Amygdala (tissue), 56 donors: ENCODE results near the gene FUT6.
A peak's percentile ranks its signal among the peaks of the same experiment; 100 is the strongest.
"Not testable (repeated sequence)": the region's sequence is repeated elsewhere in the genome, so short reads cannot be mapped to it uniquely, and the experiment has no call there.

Experiments
- DNase-seq, 56 donors: peaks; one replicate each; lab custom pipeline; 2025; lab: John Stamatoyannopoulos, UW

Gene FUT6

DNA sequence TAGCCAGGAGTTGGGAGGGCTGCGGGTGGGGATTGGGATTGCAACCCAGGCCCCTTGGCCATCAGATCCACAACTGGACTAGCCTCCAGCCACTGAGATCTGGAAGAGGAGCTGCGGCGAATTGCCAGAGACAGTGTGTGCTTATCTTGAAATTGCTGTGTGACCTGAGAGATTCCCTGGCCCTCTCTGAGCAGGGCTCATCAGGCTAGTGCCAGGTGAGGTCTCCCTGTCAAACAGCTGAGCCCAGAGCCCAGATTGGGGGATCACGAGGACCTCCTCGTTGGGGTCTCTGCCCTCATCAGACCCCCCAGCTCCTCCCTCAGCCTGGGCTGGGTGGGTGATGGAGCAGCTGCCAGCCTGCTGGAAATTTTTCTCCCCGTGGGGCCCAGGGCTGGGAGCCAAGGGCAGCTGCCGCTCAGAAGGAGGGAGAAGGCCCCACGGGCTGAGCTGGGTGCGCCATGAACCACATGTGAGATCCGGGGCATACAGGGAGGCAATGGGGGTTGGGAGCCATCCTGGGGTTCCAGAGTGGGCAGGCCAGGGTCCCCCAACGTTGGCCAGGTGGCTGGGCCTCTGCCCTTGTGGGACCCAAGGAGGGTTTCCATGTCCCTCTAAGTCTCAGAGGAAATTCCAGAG lies 23.6 kb upstream of the FUT6 start:
- no peak for DNase-seq

DNA sequence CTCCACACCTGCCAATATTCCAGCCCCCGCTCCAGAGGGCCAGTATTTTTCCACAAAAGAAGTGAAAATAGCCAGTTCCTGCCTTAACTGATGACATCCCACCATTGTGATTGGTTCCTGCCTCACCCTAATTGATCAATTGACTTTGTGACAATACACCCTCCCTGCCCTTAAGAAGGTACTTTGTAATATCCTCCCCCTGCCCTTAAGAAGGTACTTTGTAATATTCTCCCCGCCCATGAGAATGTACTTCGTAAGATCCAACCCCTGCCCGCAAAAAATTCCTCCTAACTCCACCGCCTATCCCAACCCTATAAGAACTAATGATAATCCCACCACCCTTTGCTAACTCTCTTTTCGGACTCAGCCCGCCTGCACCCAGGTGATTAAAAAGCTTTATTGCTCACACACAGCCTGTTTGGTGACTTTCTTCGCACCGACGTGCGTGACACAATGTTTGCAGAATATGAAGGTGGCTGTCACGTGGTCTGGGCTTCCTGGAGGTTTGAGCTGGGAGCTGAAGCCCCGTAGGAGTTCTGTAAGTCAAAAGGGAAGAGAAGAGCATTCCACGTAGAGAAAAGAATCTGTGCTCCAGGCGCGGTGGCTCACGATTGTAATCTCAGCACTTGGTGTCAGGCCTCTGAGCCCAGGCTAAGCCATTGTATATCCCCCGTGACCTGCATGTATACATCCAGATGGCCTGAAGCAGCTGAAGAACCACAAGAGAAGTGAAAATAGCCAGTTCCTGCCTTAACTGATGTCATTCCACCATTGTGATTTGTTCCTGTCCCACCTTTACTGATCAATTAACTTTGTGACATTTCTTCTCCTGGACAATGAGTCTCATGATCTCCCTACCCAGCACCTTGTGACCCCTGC lies 17.9 kb upstream of the FUT6 start:
- no peak for DNase-seq

DNA sequence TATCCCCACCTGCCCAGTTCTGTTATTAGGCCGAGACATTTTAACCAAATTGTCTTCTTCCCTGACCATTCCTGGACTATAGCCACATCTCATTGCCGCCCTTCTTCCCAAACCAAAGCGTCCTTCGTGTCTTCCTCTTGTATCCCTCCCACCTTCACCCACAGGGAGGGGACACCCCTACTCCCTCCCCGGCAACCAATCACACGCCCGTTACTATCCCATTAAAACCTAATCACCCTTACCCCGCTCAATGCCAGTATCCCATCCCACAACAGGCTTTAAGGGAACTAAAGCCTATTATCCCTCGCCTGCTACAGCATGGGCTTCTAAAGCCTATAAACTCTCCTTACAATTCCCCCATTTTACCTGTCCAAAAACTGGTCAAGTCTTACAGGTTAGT lies 15.6 kb upstream of the FUT6 start:
- DNase-seq = not testable (repeated sequence)

DNA sequence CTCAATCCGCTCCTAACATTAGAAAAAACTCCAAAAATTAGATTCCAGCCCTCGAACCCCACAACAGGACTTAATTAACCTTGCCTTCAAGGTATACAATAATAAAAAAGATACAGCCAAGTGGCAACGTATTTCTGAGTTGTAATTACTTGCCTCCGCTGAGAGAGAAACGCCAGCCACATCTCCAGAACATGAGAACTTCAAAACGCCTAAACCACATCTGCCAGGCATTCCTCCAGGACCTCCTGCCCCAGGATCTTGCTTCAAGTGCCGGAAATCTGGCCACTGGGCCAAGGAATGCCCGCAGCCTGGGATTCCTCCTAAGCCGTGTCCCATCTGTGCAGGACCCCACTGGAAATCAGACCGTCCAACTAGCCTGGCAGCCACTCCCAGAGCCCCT lies 14.6 kb upstream of the FUT6 start:
- not testable (repeated sequence) for DNase-seq

DNA sequence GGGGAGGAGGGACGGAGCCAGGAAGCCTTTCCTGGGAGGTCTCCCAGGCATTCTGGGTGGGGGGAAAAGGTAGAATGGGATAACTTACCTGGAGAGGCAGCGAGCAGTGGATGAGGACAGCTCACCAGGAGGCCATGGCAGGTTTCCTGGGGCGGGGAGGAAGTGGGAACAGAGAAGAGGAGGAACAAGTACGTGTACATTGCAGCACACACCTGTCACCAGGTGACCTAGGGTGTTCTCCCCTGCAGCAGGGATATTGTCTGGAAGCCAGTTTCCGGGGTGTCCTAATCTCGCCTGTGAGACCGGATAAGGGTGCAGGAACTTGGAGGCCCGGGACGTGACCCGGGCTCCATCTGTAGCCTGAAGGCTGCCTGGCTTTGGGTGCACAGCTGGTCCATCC lies 11.8 kb upstream of the FUT6 start, which contains the start of gene FUT3:
Gene FUT3 (minus strand): TSS at position 148 of the 400 bp plus-strand sequence.
- DNase-seq = no peak

DNA sequence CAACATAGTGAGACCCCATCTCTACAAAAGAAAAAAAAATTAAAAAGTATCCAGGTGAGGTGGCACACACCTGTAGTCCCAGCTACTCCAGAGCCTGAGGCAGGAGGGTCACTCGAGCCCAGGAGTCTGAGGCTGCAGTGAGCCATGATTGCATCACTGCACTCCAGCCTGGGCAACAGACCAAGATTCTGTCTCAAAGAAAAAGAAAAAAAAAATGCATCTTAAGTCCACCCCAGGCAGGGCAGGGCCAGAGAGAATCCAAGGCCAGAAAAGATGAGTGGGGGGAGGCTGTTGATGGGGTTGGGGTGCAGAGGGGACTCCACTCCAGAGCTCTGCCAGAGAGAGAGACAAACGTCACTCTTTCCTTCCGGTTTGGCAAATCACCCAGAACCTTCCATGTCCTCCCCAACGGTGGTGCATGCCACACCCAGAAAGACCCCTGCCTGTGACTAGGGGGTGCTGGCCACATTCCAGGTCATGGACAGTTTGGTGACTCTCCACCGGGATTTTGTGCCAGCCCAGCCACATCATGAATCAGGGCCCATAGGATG lies 11.3 kb upstream of the FUT6 start:
- peak in 2 of 56 donors; percentile 0 to 21 for DNase-seq

DNA sequence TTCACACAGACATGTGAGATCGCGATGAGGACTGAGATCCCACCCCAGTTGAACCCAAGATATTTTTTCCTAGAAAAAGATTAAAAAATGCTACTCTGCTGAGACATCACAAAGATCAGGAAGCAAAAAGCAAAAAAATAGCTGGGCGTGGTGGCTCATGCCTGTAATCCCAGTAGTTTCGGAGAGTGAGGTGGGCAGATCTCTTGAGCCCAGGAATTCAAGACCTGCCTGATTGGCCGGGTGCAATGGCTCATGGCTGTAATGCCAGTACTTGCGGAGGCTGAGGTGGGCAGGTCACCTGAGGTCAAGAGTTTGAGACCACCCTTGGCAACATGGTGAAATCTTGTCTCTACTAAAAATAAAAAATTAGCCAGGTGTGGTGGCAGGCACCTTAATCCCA lies 10.7 kb upstream of the FUT6 start:
- no peak for DNase-seq

DNA sequence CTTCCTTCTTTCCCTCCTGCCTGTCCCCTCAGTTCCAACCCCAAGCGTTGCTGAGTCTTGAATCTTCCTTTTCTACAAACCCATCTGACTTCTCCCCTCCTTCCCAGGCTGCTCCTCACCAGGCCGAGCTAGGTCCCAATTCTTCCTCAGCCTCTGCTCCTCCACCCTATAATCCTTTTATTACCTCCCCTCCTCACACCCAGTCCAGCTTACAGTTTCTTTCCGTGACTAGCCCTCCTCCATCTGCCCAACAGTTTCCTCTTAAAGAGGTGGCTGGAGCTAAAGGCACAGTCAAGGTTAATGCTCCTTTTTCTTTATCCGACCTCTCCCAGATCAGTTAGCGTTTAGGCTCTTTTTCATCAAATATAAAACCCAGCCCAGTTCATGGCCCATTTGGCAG lies 9.1 kb upstream of the FUT6 start:
- not testable (repeated sequence) for DNase-seq

DNA sequence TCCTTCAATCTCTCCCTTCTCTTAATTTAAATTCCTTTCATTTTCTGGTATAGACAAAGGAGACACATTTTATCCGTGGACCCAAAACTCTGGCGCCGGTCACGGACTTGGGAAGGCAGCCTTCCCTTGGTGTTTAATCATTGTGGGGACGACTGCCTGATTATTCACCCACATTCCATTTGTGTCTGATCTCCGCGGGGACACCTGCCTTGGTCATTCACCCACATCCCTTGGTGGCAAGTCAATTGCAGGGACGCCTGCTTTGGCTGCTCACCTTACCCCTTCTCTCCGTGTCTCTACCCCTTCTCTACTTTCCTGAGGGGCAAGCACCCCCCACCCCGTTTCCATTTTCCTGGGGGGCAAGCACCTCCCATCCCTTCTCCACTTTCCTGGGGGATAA lies 8.3 kb upstream of the FUT6 start:
- DNase-seq = not testable (repeated sequence)

DNA sequence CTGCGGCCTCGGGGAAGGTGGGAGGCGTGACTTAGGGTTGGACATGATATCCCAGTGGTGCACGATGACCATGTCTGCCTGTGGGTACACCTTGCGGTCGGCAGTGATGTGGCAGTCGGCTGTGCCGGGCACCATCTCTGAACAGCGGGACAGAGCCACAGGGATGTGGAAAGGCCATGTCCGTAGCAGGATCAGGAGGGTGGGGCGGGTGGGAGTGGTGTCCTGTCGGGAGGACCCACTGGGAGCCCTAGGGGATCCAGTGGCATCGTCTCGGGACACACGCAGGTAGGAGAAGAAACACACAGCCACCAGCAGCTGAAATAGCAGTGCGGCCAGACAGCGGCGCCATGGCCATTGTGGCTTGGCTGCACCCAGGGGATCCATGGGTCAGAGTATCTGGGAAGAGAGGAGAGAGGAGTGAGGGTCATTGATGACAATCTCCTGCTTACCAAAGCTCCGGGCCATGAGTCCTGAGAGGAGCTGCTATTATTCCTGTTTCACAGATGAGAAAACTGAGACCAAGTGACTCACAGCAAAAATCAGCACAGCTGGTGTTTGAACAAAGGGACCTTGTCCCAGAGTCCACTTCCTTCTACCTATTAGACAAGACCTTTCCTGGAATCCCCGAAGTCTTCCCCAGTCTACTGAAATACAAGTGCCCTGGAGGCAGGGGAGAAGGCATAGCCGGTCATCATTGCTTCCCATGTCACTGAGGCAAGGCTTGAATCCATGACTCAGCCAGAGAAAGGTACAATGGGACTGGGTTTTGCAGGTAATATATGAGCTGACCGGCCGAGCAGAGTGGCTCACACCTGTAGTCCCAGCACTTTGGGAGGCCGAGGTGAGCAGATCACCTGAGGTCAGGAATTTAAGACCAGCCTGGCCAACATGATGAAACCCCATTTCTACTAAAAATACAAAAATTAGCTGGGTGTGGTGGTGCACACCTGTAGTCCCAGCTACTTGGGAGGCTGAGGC lies 5.2 kb upstream of the FUT6 start:
- no peak for DNase-seq

DNA sequence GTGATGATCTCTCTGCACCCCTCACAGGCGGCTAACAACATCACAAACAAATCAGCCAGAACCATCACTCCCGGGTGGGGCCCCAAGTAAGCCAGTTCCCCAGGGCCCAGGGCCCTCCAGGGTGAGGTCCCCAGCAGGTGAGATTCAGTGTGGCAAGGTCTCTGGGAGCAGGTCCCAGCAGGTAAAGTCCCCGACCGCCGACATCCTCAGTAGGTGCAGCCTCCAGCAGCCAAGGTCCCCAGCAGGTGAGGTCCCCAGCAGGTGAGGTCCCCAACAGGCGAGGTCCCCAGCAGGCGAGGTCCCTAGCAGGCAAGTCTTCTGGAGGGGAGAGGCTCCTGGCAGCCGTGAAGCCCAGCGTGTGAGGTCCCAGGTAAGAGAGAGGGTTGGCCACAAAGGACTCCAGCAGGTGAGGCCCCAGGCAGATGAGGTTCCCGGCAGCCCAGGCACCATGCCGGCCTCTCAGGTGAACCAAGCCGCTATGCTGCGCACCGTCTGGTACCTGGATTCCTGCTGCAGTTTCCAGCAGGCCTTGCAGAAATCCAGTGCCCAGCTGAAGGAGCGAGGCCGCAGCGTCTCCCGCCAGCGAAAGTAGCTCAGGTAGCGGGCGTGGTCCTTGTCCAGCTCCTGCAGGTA lies 3.9 kb upstream of the FUT6 start:
- DNase-seq = no peak

DNA sequence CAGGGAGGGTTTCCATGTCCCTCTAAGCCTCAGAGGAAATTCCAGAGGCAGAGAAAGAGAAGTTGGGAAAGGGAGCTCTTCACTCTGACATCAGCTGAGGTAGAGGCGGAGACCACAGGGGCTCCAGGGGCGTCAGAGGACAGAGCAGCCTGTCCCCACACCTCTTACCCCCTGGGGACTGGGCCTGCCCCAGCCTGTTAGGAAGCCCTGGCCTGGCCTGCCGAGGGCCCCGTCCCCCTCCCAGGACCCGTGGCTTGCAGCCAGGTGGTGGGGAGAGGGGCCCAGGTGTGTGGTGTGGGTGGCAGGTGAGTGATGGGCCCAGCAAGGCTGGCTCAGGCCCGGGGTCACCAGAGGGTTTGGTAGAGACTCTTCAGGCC lies 2.2 kb upstream of the FUT6 start:
- not testable (repeated sequence) for DNase-seq

DNA sequence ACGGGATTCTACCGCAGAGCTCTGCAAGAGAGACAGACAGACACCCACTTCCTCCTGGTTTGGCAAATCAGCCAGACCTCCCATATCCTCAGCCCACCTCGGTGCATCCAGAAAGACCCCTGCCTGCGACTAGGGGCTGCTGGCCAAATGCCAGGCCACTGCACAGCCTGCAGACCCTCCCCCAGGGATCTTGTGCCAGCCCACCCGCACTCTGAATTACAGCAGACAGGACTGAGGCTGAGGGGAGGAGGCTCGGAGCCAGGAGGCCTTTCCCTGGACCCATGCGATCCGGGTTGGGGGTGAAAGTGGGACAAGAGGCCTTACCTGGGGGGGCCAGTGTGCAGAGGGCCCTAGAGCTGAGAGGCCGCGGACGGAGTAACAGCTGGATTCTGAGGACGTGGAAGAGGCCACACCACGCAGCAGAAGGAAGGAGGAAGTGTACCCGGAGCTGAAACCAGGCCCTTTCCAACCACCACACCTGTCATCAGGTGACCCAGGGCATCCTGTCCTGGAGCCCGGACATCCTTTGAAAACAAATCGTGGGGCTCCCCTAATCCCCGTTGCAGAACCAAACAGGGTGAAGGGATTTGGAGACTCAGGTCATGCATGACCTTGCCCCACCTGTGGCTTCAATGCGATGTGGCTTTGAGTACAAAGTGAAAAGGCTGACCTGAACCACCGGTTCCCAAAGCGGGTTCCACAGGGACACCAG lies 993 bp downstream of the FUT6 start:
- DNase-seq = no peak

DNA sequence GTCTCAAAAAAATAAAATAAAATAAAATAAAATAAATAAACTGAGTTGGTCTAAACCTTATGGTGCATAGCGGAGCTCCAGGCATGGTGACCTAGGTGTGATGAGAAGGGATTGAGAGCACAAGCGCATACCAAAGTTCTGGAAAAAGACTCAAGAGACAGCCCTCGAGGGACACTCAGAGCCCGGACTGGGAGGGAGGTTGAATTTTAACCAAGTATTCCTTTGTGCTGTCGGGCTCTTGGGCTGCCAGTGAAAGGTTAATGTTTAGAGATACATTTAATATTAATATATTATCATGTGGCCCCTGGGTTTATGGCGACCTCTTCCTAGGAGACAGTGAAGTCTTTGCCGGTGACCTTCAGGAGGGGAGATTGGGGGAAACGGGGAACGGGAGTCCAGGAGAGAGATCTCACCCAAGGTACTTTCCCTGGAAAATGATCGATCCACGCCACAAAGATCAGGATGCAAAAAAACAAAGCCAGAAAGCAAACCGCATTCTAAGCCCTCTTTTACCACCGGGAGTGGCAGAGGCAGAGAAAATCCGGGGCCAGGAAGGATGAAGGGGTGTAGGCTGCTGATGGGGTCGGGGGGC lies 1.6 kb downstream of the FUT6 start:
- DNase-seq = no peak

DNA sequence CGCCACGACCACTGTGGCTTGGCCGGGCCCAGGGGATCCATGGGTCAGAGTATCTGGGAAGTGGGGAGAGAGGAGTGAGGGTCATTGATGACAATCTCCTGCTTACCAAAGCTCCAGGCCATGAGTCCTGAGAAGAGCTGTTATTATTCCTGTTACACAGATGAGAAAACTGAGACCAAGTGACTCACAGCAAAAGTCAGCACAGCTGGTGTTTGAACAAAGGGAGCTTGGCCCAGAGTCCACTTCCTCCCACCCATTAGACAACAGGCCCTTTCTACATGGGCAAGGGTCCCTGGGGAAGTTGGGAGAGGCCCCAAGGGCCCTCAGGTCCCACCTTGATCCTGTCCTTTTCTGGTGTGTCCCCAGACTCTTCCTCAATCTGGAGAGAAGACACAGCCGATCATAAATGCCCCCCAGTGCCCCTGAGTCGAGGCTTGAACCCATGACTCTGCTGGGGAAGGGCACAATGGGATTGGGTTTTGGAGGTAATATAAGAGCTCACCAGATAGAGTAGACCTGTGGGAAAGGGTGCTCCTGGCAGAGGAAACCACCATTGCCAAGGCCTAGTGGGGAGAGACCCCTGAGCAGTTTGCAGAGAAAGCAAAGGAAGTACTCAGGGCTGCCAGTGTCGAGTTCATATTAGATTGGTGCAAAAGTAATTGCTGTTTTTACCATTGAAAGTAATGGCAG lies 6.8 kb downstream of the FUT6 start:
- DNase-seq = no peak

DNA sequence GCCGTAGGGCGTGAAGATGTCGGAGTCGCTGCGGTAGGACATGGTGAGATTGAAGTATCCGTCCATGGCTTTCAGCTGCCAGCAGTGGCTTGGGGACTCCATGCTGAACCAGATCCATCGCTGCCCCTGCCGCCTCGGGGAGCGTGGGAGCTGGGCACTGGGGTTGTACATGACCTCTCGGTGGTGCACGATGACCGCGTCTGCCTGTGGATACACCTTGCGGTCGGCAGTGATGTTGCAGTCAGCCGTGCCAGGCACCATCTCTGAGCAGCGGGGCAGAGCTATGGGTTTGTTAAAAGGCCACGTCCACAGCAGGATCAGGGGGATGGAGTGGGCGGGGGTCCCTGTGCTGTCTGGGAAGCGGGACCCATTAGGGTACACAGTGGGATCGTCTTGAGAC lies 7.4 kb downstream of the FUT6 start:
- DNase-seq = no peak

DNA sequence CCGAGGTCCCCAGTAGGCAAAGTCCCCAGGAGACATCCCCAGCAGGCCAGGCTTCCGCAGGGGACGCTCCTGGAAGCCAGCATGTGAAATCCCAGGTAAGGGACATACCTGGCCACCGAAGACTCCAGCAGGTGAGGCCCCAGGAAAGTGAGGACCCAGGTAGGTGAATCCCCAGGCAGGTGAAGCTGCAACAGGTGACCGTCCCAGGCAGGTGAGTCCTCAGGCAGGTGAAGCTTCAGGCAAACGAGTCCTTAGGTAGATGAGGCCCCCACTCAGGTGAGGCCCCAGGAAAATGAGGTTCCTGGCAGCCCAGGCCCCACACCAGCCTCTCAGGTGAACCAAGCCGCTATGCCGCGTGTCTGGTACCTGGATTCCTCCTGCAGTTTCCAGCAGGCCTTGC lies 8.3 kb downstream of the FUT6 start:
- DNase-seq = no peak

DNA sequence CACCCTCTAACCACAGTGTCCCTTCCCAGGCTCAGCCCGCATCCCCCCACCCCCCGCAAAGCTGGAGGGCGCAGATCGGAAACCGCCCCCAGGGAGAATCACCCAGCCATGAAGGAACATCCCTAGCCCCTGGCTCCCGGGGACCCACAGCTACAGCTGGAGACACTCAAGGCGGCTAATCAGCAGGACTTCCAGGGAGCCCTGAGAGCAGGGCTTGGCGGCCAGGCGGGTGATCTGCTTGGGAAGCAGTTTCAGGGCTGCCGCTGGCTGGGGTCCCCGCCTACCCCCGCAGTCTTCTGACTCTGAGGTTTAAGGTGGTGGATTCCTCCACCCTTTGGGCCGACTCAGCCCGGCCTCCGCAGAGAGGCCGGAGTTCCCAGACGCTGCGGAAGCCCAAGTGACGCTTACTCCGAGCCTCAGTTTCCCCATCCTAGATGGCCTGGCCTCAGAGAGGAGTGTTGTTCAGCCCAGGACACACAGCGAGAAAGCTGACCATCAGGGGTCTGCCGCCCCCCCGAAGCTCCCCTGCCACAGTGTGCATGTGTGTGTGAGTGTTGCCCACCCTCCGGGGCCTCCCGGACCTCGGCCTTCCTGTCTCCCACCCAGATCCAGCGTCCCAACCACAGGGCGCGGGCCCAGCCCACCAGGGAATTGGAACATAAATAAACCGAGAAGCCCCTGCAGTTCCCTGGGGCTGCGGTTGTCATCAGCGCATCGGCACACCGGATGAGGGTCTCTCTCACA lies 9.8 kb downstream of the FUT6 start:
- DNase-seq = no peak
